ENCODE data around the gene ZNF709.
"Not testable (repeated sequence)": the region's sequence is repeated elsewhere in the genome, so short reads cannot be mapped to it uniquely, and the experiment has no call there.

The ZNF709 gene

GRCh38 chr19:12450844-12451243 is 33.8 kb downstream of the ZNF709 start:
- no peak for DNase-seq (ENCODE audit: low read depth)

- DNase-seq (ENCODE audit: low read depth): no peak
These were observed 35.8 kb downstream of the ZNF709 start for GRCh38 chr19:12448808-12449207.

GRCh38 chr19:12440541-12441316 is 43.9 kb downstream of the ZNF709 start, which contains the start of gene ZNF443:
TSS of gene ZNF443 (minus strand) at chr19:12441021. CDS start at chr19:12440914, 107 bp downstream.
- DNase-seq (ENCODE audit: low read depth): peak; percentile 98

GRCh38 chr19:12439686-12440540 is 44.7 kb downstream of the ZNF709 start:
- DNase-seq (ENCODE audit: low read depth): not testable (repeated sequence)

GRCh38 chr19:12430726-12431299 is 53.8 kb downstream of the ZNF709 start:
- not testable (repeated sequence) for DNase-seq (ENCODE audit: low read depth)

- no peak for DNase-seq (ENCODE audit: low read depth)
These were observed 58.7 kb downstream of the ZNF709 start for GRCh38 chr19:12425888-12426274.

- no peak for DNase-seq (ENCODE audit: low read depth)
These were observed 59.3 kb downstream of the ZNF709 start for GRCh38 chr19:12425236-12425887.

GRCh38 chr19:12417273-12417672 is 67.3 kb downstream of the ZNF709 start:
- not testable (repeated sequence) for DNase-seq (ENCODE audit: low read depth)

GRCh38 chr19:12411893-12412292 is 72.7 kb downstream of the ZNF709 start:
- no peak for DNase-seq (ENCODE audit: low read depth)
